ENCODE results near the gene CEPT1.

The CEPT1 gene

GRCh38 chr1:111147948-111148347, 7.9 kb downstream of the CEPT1 start:
- DNase-seq = no peak

DNA sequence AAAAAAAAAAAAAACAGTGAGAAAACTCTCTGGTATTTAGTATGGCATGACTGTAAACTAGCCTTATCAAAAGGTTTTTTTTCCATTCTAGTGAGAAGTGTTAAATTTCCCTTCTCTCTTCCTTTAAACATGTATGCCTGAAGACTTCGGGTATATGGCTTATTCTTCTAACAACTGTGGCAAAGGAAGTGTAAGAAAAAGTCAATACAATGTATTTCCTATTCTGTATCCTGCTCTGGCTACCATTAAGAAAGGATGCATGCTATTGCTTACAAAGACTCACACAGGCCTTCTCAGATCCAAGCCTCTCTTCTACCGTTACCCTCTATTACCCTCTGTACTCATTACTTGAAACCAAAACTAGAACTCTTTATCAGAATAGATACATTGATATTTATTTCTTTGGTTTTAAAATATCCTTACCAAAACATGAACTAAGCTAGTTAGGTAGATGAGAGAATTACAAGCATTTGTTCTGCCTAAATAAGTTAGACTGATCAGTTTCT, 8.4 kb downstream of the CEPT1 start:
- DNase-seq = no peak

DNA sequence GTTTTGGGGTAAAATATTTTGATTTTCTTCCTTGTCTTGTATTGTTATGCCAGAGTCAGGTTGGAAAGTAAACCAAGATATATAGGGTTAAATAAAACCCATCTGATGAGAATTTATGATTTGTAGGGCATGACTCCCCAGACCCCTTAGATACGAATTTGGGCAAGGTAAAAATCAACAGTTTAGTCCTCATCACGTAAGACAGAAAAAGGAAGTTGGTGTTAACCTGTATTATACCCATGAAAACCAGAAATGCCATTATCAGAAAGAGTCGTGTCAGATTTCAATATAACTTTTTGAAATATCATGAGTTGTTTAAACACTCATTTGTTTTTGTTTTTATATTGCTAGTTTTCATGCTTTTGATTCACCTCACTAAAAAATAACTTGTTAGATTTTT, 11.8 kb downstream of the CEPT1 start:
- DNase-seq = no peak

GRCh38 chr1:111154021-111154999, 14.3 kb downstream of the CEPT1 start:
- DNase-seq = no peak

GRCh38 chr1:111157431-111157830, 17.4 kb downstream of the CEPT1 start:
- no peak for DNase-seq

GRCh38 chr1:111161843-111162487, 21.9 kb downstream of the CEPT1 start:
- DNase-seq = no peak

GRCh38 chr1:111162488-111162880, 22.5 kb downstream of the CEPT1 start:
- DNase-seq = no peak

DNA sequence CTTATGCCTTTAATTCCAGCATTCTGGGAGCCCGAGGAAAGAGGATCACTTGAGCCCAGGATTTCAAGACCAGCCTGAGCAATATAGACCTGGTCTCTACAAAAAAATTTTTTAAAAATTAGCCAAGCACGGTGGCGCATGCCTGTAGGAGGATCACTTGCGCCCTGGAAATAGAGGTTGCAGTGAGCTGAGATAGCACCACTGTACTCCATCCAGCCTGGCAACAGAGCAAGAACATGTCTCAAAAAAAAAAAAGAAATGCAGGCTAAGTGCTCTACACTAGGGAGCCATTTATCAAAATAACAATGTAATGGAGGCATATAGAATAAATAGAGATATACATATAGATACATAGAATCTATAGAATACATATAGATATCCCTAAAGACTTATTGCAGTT, 23.3 kb downstream of the CEPT1 start:
- DNase-seq = no peak

- no peak for DNase-seq
These were observed 24.1 kb downstream of the CEPT1 start for GRCh38 chr1:111164151-111164550.

DNA sequence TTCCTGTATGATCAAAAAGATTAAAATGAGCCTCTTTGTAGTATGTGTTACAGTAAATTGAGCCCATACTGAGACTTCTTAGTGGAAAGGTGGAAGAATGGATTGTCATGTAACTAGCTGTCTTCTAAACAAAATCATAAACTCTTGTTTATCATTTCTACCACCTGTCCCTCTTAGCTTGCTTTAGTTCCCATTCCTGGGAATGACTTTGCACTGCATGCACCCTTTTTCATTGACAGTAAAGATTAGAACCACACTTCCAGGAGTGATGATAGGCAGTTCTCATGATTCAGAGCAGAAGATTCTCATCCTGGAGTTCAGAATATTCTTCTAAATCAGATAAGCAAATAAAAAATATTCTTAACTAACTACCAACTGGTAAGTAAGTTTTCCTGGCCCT, 32.4 kb downstream of the CEPT1 start:
- DNase-seq = no peak

GRCh38 chr1:111174070-111174469, 34.0 kb downstream of the CEPT1 start:
- DNase-seq = no peak

DNA sequence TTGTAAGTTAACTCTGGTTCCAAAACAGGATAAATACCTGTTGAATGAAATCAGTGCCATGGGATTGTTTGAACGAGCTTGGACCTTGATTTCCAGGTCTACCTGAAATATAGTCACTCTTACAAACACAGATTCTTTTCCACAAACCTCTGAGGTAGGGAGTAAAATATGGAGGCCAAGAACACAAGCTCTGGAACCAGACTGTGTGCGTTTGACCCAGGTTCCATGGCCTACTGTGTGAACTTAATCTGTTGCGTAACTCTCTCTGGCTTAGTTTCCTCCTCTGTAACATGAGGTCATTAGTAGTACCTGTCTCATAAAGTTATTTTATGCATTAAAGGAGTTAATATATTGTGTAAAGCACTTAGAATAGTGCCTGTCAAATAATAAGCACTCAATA, 35.3 kb downstream of the CEPT1 start:
- DNase-seq = no peak

DNA sequence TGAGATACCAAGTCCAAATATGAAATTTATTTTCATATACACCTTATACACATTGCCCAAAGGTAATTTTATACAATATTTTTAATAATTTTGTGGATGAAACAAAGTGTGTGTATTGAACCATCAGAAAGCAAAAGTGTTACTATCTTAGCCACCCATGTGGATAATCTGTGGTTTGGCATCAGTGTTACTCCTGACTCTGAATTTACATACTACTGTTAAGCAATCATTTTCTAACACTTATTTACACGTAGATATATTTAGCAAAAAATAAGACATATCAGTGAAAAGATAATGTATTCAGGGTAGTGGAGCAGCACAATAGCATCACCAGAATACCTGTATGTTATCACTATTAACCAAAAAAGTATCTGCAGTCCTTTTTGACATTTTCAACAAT, 36.7 kb downstream of the CEPT1 start:
- no peak for DNase-seq

DNA sequence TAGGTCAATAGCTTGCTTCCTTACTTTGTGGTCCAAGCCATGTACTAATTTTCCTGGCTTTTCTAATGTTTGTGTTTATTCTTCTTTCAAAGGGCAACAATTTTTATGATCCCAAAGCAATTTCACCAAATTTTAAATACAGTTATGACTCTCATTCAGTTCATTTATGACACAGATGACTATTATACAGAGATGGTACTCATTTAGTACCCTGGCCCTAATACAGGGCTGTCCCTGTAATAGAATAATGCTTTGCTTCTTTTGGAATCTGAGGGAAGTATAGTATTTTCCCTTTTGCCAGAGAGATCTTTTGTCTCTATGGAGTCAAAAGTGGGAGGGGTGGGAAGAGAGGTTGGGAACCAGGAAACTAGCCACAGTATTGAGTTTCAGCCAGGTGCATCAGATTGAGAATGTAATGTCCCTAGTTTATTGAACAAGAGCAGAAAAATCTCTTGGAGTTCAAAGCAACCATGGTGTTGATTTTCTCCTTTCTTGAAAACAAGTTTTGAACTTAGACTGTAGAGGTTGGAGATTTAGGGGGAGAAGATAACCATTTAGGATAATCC, 40.0 kb downstream of the CEPT1 start:
- DNase-seq = no peak

DNA sequence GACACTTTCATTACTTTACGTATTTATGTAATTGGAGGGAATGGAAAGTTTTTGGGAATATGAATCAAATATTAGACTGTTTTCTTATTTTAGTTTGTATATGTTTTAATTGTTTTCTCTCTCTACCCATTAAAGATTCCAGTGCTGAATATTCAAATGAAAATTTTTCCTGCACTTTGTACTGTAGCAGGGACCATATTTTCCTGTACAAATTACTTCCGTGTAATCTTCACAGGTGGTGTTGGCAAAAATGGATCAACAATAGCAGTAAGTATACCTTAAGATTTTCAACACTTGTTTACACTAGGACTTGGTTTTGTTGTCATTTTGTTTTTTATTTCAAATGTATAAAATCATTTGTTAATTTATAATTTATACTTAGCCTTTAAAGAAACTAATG, 42.0 kb downstream of the CEPT1 start:
- DNase-seq = no peak

DNA sequence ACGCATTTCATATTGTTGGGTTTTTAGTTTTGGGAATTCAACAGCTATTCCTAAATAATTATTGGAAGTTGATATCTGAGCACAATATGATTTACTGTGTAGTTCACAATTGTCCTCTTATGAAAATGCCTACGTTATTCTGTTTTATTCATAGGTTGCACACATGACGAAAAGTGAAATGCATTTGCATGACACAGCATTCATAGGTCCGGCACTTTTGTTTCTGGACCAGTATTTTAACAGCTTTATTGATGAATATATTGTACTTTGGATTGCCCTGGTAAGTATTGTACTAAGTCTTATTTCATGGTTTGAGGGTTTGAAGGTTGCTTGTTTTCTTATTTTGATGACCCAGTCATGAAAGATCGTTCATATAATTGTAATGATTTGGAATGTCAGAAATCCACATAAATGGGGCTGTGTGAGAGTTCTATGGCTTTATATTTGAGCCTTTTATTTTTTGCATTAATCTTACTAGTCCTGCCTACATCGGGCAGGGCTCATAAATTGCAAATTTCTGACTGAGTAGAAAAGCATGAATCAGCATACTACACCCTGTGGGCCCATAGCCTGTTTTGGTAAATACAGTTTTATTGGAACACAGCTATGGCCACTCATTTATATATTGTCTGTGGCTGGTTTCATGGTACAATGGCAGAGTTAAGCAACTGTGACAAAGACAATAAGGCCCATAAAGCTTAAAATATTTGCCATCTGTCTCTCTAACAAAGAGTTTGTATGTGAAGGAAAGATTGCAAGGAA, 43.5 kb downstream of the CEPT1 start:
- DNase-seq = no peak

- no peak for DNase-seq
These were observed 44.6 kb downstream of the CEPT1 start for GRCh38 chr1:111184663-111185062.

- DNase-seq = no peak
These were observed 51.0 kb downstream of the CEPT1 start for GRCh38 chr1:111190931-111191451.

- DNase-seq = no peak
These were observed 51.5 kb downstream of the CEPT1 start for GRCh38 chr1:111191496-111191895.

DNA sequence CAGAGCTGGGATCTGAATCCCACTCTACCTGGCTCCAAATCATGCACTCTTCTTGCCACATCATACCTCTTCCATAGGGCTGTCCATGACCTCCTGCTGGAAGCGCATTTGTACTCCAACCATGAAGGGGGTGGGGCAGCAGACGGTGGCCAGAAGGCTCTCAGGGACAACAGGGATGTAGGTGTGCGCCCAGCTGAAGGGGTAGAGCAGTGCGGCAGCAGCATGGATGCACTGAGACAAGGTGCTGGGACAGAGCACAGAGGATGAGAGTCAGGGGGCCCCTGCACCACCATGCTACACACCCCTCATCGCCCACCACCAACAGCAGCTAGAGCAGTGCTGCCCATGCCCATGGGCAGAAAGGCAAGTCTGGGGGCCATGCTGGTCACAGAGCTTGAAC, 52.1 kb downstream of the CEPT1 start:
- DNase-seq = no peak

GRCh38 chr1:111192658-111193519, 52.9 kb downstream of the CEPT1 start:
- no peak for DNase-seq

Data from activated gamma-delta T cell treated with Interleukin-2 at 50 U/mL for 16 hours (primary cell).